Measurements from ENCODE around the gene WDFY4. TPM values are rescaled to one million over a fixed set of nuclear protein-coding genes. Genes with fewer than 3 reads are reported as not detected.

WDFY4 gene
- total RNA-seq, 4 donors from 2014 or later: 1.6 to 5.1 (median 3.0) TPM

DNA sequence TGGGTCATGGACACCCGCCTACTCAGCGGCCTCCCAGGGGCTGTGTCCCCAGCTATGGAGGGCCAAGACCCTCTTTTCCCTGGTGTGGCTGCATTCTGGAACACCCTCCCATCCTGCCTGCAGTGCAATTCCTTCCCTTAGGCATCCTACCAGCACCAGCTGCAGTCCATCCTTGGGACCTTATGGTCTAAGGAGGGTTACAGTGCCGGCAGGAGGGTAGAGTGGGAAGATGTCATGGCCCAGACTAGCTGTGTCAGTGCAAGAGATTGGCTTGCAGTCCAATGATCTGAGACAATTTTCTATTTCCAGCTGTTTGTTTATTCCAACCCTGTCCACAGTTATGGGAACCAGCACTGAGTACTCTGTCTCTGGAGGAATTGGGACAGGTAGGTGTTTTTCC is 92.4 kb downstream of the WDFY4 start:
- WGBS, 2 donors (ENCODE audit: low coverage in 1 of 2): 90% methylated on average over 2 of the region's 3 CpGs; no CpG with 5 or more reads in 1 of the 2 donors
- no peak overlapping the region for H3K4me3 ChIP-seq
- no peaks in the 10 kb centered on the region for H3K36me3 ChIP-seq
- no peaks in the 10 kb centered on the region for H3K9me3 ChIP-seq
- no peaks in the 10 kb centered on the region for H3K27me3 ChIP-seq
- TF ChIP-seq POLR2AphosphoS5 (IDR thresholded peaks at IDR 0.05) (no peak), EP300 (IDR thresholded peaks at IDR 0.05) (no peak), POLR2A (IDR thresholded peaks at IDR 0.05) (no peak)
- TF ChIP-seq, protein P1, sequence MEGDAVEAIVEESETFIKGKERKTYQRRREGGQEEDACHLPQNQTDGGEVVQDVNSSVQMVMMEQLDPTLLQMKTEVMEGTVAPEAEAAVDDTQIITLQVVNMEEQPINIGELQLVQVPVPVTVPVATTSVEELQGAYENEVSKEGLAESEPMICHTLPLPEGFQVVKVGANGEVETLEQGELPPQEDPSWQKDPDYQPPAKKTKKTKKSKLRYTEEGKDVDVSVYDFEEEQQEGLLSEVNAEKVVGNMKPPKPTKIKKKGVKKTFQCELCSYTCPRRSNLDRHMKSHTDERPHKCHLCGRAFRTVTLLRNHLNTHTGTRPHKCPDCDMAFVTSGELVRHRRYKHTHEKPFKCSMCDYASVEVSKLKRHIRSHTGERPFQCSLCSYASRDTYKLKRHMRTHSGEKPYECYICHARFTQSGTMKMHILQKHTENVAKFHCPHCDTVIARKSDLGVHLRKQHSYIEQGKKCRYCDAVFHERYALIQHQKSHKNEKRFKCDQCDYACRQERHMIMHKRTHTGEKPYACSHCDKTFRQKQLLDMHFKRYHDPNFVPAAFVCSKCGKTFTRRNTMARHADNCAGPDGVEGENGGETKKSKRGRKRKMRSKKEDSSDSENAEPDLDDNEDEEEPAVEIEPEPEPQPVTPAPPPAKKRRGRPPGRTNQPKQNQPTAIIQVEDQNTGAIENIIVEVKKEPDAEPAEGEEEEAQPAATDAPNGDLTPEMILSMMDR (IDR thresholded peaks at IDR 0.05): no peak
- no peak overlapping the region for H3K27ac ChIP-seq
- ATAC-seq: no peak
- H3K4me1 ChIP-seq: no peaks in the 10 kb centered on the region

DNA sequence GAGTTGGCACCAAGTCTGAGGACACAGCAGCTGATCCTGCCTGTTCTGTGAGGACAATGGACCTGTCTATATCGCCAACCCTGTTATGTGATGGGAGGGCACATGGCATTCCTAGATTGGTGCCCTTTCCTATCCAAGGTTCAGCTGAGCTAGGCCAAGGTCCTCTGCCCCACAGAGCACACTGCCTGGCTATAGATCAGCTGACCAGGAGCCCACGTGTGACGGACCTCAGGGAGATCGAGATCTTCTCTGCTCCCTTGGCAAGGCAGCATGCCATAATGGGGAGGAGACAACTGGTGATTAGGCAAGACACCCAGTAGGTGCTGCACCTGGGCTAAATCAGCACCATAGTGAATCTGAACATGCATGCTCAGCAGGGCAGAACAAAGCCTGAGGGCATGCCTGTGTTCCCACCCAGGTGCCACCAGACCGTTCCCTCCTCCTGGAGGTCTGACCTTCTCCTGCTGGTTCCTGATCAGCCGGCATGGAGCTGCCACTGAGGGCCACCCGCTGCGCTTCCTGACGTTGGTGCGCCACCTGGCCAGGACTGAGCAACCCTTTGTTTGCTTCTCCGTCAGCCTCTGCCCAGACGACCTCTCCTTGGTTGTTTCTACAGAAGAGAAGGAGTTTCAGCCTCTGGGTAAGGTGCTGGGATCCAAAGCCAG is 93.7 kb downstream of the WDFY4 start:
- Histone ChIP-seq H3K4me1 (no peaks in the 10 kb centered on the region), H3K9me3 (no peaks in the 10 kb centered on the region), H3K36me3 (no peaks in the 10 kb centered on the region), H3K27me3 (no peaks in the 10 kb centered on the region), H3K27ac (no peak overlapping the region), H3K4me3 (no peak overlapping the region)
- no peak for TF ChIP-seq EP300 (IDR thresholded peaks at IDR 0.05)
- no peak for TF ChIP-seq POLR2A (IDR thresholded peaks at IDR 0.05)
- TF ChIP-seq, protein P1 (IDR thresholded peaks at IDR 0.05): no peak
- no peak for TF ChIP-seq POLR2AphosphoS5 (IDR thresholded peaks at IDR 0.05)
- WGBS, 2 donors (ENCODE audit: low coverage in 1 of 2): 82 to 100% methylated on average over 1 to 2 of the region's 12 CpGs
- ATAC-seq: no peak

DNA sequence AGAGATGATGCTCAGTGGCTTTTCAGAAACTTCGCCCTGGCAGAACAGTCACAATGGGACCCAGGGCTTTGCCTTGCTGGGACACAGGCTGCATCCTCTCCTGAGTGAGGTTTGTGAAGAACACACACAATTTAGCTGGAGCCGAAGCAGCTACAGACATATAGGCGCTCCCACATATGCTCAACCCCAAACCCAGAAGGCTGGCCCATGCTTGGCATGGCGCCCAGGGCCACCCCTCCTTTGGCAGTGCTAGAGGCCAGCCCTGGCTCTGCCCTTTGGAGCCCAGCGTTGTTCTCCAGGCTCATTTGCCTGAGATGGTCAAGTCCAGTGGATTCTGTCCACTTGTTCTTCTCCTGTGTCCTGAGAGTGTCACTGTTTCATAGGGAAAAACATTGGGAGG is 94.4 kb downstream of the WDFY4 start:
- Histone ChIP-seq H3K27me3 (no peaks in the 10 kb centered on the region), H3K27ac (no peak overlapping the region), H3K4me1 (no peaks in the 10 kb centered on the region), H3K36me3 (no peaks in the 10 kb centered on the region), H3K4me3 (no peak overlapping the region), H3K9me3 (no peaks in the 10 kb centered on the region)
- no peak for ATAC-seq
- no CpG with 5 or more reads among the region's 5 CpGs for WGBS, 2 donors (ENCODE audit: low coverage in 1 of 2)
- no peak for TF ChIP-seq POLR2AphosphoS5 (IDR thresholded peaks at IDR 0.05)
- TF ChIP-seq EP300 (IDR thresholded peaks at IDR 0.05): no peak
- TF ChIP-seq POLR2A (IDR thresholded peaks at IDR 0.05): no peak
- TF ChIP-seq, protein P1 (IDR thresholded peaks at IDR 0.05): no peak

DNA sequence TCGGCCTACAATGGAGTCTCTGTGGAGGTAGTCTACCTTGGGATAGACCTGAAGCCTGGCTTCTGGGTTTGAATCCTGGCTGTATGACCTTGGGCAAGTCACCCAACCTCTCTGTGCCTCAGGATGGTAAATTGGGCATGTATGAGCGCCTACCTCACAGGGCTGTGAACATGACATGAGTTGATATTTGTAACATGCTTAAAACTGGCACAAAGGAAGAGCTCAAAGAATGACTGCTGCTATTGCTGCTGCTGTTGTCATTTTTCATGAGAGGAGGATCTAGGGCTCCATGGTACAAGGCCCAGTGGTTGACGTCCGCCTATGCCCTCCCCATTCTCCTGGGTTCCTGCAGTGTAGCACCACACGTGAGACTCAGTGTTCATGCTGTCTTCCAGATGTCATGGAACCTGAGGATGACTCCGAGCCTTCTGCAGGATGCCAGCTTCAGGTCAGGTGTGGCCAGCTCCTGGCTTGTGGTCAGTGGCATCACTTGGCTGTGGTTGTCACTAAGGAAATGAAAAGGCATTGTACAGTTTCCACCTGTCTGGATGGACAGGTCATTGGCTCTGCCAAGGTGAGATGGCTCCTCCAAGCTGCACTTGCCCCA is 95.0 kb downstream of the WDFY4 start:
- no peaks in the 10 kb centered on the region for H3K36me3 ChIP-seq
- H3K4me1 ChIP-seq: no peaks in the 10 kb centered on the region
- no peak for ATAC-seq
- TF ChIP-seq, protein P1 (IDR thresholded peaks at IDR 0.05): no peak
- TF ChIP-seq POLR2AphosphoS5 (IDR thresholded peaks at IDR 0.05): no peak
- TF ChIP-seq POLR2A (IDR thresholded peaks at IDR 0.05): no peak
- TF ChIP-seq EP300 (IDR thresholded peaks at IDR 0.05): no peak
- H3K27ac ChIP-seq: no peak overlapping the region
- no peaks in the 10 kb centered on the region for H3K9me3 ChIP-seq
- H3K4me3 ChIP-seq: no peak overlapping the region
- H3K27me3 ChIP-seq: no peaks in the 10 kb centered on the region
- WGBS, 2 donors (ENCODE audit: low coverage in 1 of 2): 100% methylated on average over 1 of the region's 6 CpGs; no CpG with 5 or more reads in 1 of the 2 donors

DNA sequence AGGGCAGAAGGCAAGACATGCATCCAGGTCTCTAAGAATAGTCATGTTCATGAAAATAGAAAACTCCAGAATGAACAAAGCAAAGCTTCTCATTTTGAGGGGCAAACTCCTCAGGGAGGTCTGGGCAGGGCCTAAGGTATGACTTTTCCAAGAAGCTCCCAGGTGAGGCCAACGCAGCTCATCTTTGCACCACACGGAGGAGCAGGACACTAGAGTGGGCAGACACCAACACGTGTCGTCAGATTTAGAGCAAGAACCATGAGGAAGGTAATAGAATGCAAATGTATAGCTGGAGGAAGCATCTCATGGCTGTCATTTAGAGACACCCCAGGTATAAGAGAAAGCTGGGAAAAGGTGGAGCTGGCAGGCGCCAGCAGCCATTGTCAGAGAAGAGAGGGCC is 95.7 kb downstream of the WDFY4 start:
- H3K27me3 ChIP-seq: no peaks in the 10 kb centered on the region
- no peaks in the 10 kb centered on the region for H3K4me1 ChIP-seq
- H3K27ac ChIP-seq: no peak overlapping the region
- no peak for TF ChIP-seq POLR2A (IDR thresholded peaks at IDR 0.05)
- no peak for TF ChIP-seq EP300 (IDR thresholded peaks at IDR 0.05)
- TF ChIP-seq, protein P1 (IDR thresholded peaks at IDR 0.05): no peak
- TF ChIP-seq POLR2AphosphoS5 (IDR thresholded peaks at IDR 0.05): no peak
- WGBS, 2 donors (ENCODE audit: low coverage in 1 of 2): 84 to 100% methylated on average over 2 to 5 of the region's 5 CpGs
- no peak overlapping the region for H3K4me3 ChIP-seq
- H3K36me3 ChIP-seq: no peaks in the 10 kb centered on the region
- H3K9me3 ChIP-seq: no peaks in the 10 kb centered on the region
- no peak for ATAC-seq

All from gastroesophageal sphincter (tissue), 4 donors.